Smooth muscle cell (in vitro differentiated cells): ENCODE results near the gene CEP131. TPM values are rescaled to one million over a fixed set of nuclear protein-coding genes. Genes with fewer than 3 reads are reported as not detected.

Experiments used
- DNase-seq: peaks from one replicate; lab custom pipeline; 2025; ENCODE audit not compliant: unreplicated experiment; lab: John Stamatoyannopoulos, UW
- H2AFZ ChIP-seq: fragments of 200-600 bp; sonication (generic); 2 replicates; pipeline ENCODE4 v1.6.0; 2016; ENCODE audit warnings: antibody characterized with exemption, low read depth, mild to moderate bottlenecking
- H3F3A ChIP-seq: fragments of 200-600 bp; sonication (generic); 2 replicates; pipeline ENCODE4 v1.6.0; 2017; ENCODE audit warnings: antibody characterized with exemption, low read depth
- H3K27ac ChIP-seq: fragments of 200-600 bp; sonication (generic); 2 replicates; pipeline ENCODE4 v1.5.1; 2016; ENCODE audit warnings: low read depth, mild to moderate bottlenecking
- H3K27me3 ChIP-seq: fragments of 200-600 bp; sonication (generic); 2 replicates; pipeline ENCODE4 v1.6.1; 2016; ENCODE audit warnings: low read depth, mild to moderate bottlenecking
- H3K36me3 ChIP-seq: fragments of 200-600 bp; sonication (generic); 2 replicates; pipeline ENCODE4 v1.5.1; 2016; ENCODE audit warnings: low read depth
- H3K4me1 ChIP-seq: fragments of 200-600 bp; sonication (generic); 2 replicates; pipeline ENCODE4 v1.5.1; 2016; ENCODE audit warnings: low read depth
- H3K4me2 ChIP-seq: fragments of 200-600 bp; sonication (generic); 2 replicates; pipeline ENCODE4 v1.6.0; 2016; ENCODE audit warnings: mild to moderate bottlenecking
- H3K4me3 ChIP-seq: fragments of 200-600 bp; sonication (generic); 2 replicates; pipeline ENCODE4 v1.5.1; 2016; ENCODE audit warnings: mild to moderate bottlenecking
- H3K79me2 ChIP-seq: fragments of 200-600 bp; sonication (generic); 2 replicates; pipeline ENCODE4 v1.6.0; 2016; ENCODE audit warnings: low read depth, mild to moderate bottlenecking
- H3K9ac ChIP-seq: fragments of 200-600 bp; sonication (generic); 2 replicates; pipeline ENCODE4 v1.6.0; 2016; ENCODE audit warnings: low read depth
- H3K9me3 ChIP-seq: fragments of 200-600 bp; sonication (generic); replicated peaks from 2 replicates; pipeline ENCODE4 v1.5.1; 2016; ENCODE audit warnings: low read depth
- H4K20me1 ChIP-seq: fragments of 200-600 bp; sonication (generic); 2 replicates; pipeline ENCODE4 v1.6.0; 2016; ENCODE audit warnings: low read depth
- CTCF ChIP-seq: fragments of 200-600 bp; sonication (generic); IDR thresholded peaks from 2 replicates; pipeline ENCODE4 v1.5.1; 2017; ENCODE audit warnings: borderline replicate concordance, mild to moderate bottlenecking, antibody characterized with exemption; ENCODE audit not compliant: insufficient read depth, poor library complexity, severe bottlenecking
- WGBS: methylation state at CpG from one replicate; pipeline ENCODE4 v1.1.7; 2016; ENCODE audit warnings: low lambda C conversion rate; 5-methylcytosine and 5-hydroxymethylcytosine counted together
- polyA plus RNA-seq: library from polyadenylated mRNA; unstranded; fragments of >200 nt; fragmentation: Nextera tagmentation; extraction: Ambion mirVana; gene quantifications from 2 replicates; pipeline ENCODE4 v1.2.1, GENCODE V29; 2016
- total RNA-seq: library from RNA; depleted of rRNA; stranded (reverse); fragments of >200 nt; gene quantifications from 2 replicates; pipeline ENCODE4 v1.2.3, GENCODE V29; 2014

The CEP131 gene
- total and polyA plus RNA-seq, 2 experiments from 2014 or later: 3.0 to 13.4 TPM

GRCh38 chr17:81240761-81241160, 18.0 kb upstream of the CEP131 start:
- H3K4me2 ChIP-seq: peak overlapping the region; percentile 93
- no peak for TF ChIP-seq CTCF
- peaks cover 36% of the 10 kb centered on the region for H3K79me2 ChIP-seq
- no peaks in the 10 kb centered on the region for H3K27me3 ChIP-seq
- no peak overlapping the region for H3K27ac ChIP-seq
- H4K20me1 ChIP-seq: peaks cover 31% of the 10 kb centered on the region
- no peaks in the 10 kb centered on the region for H3K36me3 ChIP-seq
- no peak overlapping the region for H2AFZ ChIP-seq
- peaks cover 6% of the 10 kb centered on the region for H3F3A ChIP-seq
- H3K4me1 ChIP-seq: peaks cover 7% of the 10 kb centered on the region
- no peak overlapping the region for H3K4me3 ChIP-seq
- H3K9ac ChIP-seq: no peak overlapping the region
- WGBS: 96% methylated on average over 8 of the region's 8 CpGs
- DNase-seq: no peak
- H3K9me3 ChIP-seq: no peaks in the 10 kb centered on the region

- H3K4me2 ChIP-seq: peak overlapping the region; percentile 93
- no peak for DNase-seq
- no peak for TF ChIP-seq CTCF
- peaks cover 7% of the 10 kb centered on the region for H3K4me1 ChIP-seq
- peaks cover 36% of the 10 kb centered on the region for H3K79me2 ChIP-seq
- peak overlapping the region; percentile 83 for H3K4me3 ChIP-seq
- no peak overlapping the region for H2AFZ ChIP-seq
- no peaks in the 10 kb centered on the region for H3K9me3 ChIP-seq
- no peaks in the 10 kb centered on the region for H3K36me3 ChIP-seq
- no peaks in the 10 kb centered on the region for H3K27me3 ChIP-seq
- 25% methylated on average over 36 of the region's 37 CpGs for WGBS
- H4K20me1 ChIP-seq: peaks cover 36% of the 10 kb centered on the region
- H3F3A ChIP-seq: peaks cover 6% of the 10 kb centered on the region
- H3K9ac ChIP-seq: peak overlapping the region; percentile 86
- H3K27ac ChIP-seq: peak overlapping the region; percentile 39
Observed at GRCh38 chr17:81239714-81240555, 17.2 kb upstream of the CEP131 start.

GRCh38 chr17:81238815-81239713, 16.3 kb upstream of the CEP131 start, which contains the start of the genes NDUFAF8 and TEPSIN:
Gene NDUFAF8, plus strand, starts transcription at chr17:81239318. Its CDS starts 46 bp downstream, at chr17:81239364.
Gene TEPSIN, minus strand, starts transcription at chr17:81239055. Its CDS starts 22 bp downstream, at chr17:81239033.
- Histone ChIP-seq H3K9ac (peak within 1 kb of the TSS; percentile 90), H3K9me3 (no peaks in the 10 kb centered on the region), H2AFZ (peak within 1 kb of the TSS; percentile 53), H3K36me3 (no peaks in the 10 kb centered on the region), H3K79me2 (peaks cover 36% of the 10 kb centered on the region), H3F3A (peaks cover 6% of the 10 kb centered on the region), H3K4me2 (peak within 1 kb of the TSS; percentile 99), H3K27ac (peak within 1 kb of the TSS; percentile 39), H4K20me1 (peaks cover 44% of the 10 kb centered on the region), H3K27me3 (no peaks in the 10 kb centered on the region), H3K4me1 (peaks cover 7% of the 10 kb centered on the region), H3K4me3 (peak within 1 kb of the TSS; percentile 83)
- WGBS: under 1% methylated on average over 70 of the region's 100 CpGs
- peak; percentile 77 for DNase-seq
- no peak for TF ChIP-seq CTCF
